H54 (cell line): Measurements from ENCODE around the gene DUXA.
"Not testable (repeated sequence)": the region's sequence is repeated elsewhere in the genome, so short reads cannot be mapped to it uniquely, and the experiment has no call there.

Source experiments
- DNase-seq: peaks from one replicate; pipeline ENCODE4 v3.0.0; 2011; ENCODE audit warnings: low spot score, mixed read lengths; ENCODE audit not compliant: insufficient read length
- FAIRE-seq: peaks from 3 replicates; lab custom pipeline; 2011; peaks lifted over from hg19 to GRCh38; lab: Jason Lieb, UNC
- POLR2A ChIP-seq: IDR thresholded peaks from 2 replicates; pipeline ENCODE4 v1.6.1; 2011; ENCODE audit warnings: low read depth, mild to moderate bottlenecking, low read length

The DUXA gene

DNA sequence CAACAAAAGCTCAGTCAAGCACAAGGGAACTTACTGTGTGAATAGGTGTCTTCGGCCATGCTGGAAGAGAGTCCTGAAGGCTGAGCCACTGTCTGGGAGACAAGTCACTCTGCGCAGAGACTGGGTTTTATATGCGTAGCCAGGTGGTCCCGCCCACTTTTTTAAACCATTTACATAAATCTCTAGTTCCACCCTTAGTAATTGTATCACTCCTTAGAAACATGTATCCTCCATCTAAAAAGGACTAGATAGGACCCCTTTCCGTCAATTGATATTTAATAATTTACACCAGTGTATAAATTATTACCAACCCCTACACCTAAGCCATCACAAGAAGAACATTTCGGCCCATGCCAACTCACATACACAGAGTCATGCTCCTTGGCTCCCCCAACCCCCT, at the start of gene DUXA:
DUXA (minus strand) TSS at position 101 of the 400 bp plus-strand sequence; CDS start at position 59, 42 bp downstream.
- FAIRE-seq: no peak
- no peak for TF ChIP-seq POLR2A
- DNase-seq: no peak

DNA sequence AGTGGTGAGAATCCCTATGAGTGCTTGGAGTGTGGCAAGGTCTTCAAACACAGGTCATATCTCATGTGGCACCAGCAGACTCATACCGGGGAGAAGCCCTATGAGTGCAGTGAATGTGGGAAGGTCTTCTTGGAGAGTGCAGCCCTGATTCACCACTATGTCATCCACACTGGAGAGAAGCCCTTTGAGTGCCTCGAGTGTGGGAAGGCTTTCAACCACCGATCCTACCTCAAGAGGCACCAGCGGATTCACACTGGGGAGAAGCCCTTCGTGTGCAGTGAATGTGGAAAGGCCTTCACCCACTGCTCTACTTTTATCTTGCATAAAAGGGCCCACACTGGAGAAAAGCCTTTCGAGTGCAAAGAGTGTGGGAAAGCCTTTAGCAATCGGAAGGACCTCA, 44.8 kb upstream of the DUXA start:
- FAIRE-seq: no peak
- no peak for TF ChIP-seq POLR2A

DNA sequence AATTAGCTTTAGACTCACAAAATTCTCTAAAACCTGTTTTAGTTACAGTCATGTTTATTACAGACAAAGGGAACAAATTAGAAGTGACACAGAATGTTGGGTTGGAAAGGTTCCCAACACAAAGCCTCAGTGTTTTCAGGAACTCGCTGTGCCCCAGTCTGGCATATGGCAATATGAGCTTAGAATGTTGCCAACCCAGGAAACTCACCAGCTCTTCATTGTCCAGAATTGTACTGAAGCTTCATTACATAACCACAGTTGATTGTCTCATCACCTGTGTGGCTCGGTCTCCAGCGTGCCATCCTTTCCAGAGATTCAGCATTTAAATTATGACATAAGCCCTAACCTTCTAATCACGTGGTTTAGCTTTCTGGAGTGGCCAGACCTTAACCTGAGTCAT, 43.1 kb upstream of the DUXA start:
- DNase-seq: no peak
- TF ChIP-seq POLR2A: no peak
- FAIRE-seq: no peak

More for the DNA sequence above, 44.8 kb upstream of the DUXA start:
- no peak for DNase-seq

DNA sequence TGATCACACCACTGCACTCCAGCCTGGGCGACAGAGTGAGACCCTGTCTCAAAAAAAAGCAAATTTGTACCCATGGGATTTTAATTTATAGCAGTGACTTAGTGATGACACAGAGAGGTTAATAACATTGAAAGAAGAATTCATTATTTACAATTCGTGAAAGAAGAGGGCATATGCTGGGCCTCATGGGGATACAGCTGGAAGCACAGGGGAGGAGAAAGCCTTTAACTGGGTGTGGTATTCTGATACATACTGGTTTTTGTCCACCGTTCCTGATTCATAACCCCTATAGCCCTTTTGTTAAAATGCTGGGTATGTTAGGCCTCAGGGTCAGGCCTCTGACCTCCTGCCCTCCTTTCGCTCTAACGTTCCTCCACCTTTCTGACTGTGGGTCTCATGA, 34.9 kb upstream of the DUXA start:
- no peak for TF ChIP-seq POLR2A
- FAIRE-seq (no peak), DNase-seq (no peak)

DNA sequence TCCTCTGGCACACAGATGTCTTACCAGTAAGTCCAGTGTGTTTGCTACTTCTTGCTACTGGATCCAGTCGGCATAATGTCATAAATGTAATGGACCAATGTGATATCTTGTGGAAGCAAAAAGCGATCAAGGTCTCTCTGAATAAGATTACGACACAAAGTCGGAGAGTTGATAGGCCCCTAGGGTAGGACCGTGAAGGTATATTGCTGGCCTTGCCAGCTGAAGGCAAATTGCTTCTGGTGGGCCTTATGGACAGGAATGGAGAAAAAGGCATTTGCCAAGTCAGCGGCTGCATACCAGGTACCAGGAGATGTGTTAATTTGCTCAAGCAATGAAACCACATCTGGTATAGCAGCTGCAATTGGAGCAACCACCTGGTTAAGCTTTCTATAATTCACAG, 30.6 kb upstream of the DUXA start:
- not testable (repeated sequence) for DNase-seq, FAIRE-seq

DNA sequence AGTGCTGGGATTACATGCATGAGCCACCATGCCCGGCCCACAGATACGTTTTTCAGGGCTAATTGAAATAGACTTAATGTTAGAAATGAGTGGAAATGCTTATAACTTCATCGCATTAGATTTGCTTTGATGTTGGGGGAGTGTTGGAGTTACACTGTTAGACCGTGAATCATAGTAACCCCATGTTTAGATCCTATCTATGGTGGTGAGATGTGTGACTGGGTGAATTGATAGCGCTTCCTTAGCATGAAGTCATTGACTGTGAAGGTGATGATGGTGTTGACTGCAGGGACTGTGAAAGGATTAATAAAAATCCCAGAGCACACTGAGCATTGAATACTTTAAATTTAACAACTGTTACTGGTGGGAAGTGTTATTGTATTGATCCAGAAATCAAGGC, 25.7 kb upstream of the DUXA start:
- FAIRE-seq (no peak), DNase-seq (no peak)
- TF ChIP-seq POLR2A: no peak

DNA sequence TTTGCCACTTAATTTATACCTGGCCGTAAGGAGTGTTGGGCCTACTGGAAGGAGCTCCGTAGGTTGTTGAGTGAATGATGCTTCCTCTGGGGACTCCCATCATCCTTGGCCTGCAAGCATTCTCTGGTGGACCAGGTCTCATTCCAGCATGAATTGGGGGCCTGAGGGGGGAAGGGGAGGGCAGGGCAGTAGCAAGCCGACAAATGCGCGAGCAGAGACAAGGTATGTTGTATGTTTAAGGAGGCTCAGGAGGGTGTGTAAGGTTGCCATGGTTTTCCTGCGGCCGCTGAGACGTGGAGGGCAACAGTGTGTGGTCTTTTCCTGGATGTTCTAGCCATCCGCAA, 24.8 kb upstream of the DUXA start:
- no peak for DNase-seq
- no peak for FAIRE-seq
- TF ChIP-seq POLR2A: no peak

DNA sequence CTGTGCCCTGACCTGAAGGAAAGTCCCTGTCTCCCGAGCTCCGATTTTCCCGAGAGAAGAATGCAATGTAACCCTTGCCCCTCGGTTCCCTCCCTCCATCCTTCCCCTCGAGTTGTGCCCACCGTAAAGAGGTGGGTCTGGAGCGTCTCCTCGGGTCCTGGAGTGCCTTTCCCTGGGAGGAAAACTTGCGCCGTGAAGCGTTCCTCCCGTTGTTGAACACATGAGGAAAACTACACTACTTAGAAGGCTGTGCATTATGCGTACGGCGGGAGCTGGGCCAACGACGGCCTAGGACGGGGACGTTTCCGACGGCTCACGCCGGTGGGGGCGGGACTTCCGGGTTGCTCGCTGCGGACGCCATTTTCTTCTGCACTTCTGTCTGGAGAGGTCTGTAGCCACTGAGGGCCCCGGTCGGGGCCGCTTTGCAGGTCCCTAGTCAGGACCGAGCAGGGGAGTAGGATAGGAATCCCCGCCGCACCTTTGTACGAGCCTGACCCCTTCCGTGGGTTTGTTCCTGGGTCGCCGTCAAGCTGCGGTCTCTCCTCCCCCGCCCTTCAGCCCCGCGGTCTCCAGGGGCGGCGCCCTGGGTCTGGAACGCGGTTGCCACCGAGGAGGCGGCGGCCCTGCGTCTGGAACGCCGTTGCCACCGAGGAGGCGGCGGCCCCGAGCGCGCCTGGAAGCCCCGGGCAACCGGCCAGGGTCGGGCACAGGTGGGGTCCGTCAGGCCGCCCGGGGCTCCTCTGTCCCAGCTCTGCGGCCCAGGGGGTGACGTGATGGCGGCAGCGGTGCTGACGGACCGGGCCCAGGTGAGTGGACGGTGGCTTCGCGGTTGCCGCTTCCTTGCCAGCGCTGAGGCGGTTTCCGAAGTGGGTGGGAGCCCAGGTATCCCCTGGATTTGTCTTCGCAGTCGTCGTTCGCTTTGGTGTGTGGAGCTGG, 24.1 kb upstream of the DUXA start, which contains the start of gene ZNF264:
ZNF264 (plus strand) TSS at position 360 of the 936 bp plus-strand sequence; CDS start at position 774, 414 bp downstream.
- FAIRE-seq: no peak
- peak; percentile 96 for DNase-seq
- TF ChIP-seq POLR2A: peak; percentile 70; the same call in 1 of the 2 replicates

DNA sequence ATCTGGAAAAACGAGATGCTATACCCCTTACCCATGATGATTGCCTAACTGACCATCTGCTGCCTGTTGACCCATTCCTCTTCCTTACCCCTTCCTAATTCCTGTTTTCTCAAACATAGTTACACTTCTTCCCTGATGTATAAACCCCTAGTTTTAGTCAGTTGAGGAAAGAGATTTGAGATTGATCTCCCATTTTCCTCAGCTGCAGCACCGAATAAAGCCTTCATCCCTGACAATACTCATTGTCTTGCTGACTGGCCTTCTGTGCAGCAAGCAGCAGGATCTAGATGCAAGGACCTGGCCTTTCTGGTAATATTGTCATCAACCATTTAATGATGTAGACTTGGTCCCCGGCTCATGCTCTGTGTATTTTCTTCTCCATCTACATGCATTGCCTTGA, 23.0 kb upstream of the DUXA start:
- no peak for TF ChIP-seq POLR2A

DNA sequence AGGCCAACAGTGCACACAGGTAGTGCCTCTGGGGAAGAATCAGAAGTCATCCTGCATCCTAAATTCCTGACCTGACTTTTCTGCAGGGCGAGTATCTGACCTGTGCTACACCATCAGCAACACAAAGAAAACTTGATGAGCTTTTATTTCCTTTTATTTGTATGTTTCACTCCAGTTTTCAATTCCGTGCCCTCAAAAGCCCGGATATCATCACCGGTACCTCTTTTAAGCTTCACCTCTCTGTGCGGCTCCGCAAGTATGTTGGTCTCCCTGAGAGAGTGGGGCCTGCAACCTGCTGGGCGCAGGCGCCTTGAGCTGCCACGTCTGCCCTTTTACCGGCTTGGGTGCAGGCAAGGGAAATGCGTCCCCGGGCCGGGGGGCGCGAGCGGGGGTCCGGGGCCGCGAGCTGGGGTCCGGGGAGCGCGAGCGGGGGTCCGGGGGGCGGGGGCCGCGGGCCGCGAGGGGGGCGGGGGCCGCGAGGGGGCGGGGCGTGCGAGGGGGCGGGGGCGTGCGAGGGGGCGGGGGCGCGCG, 4.3 kb upstream of the DUXA start:
- DNase-seq (peak; percentile 95), FAIRE-seq (no peak)
- 0 out of 2 replicates have a peak, but pooled peaks have one; percentile 8 for TF ChIP-seq POLR2A

More for the DNA sequence above, 23.0 kb upstream of the DUXA start:
- no peak for DNase-seq
- no peak for FAIRE-seq

DNA sequence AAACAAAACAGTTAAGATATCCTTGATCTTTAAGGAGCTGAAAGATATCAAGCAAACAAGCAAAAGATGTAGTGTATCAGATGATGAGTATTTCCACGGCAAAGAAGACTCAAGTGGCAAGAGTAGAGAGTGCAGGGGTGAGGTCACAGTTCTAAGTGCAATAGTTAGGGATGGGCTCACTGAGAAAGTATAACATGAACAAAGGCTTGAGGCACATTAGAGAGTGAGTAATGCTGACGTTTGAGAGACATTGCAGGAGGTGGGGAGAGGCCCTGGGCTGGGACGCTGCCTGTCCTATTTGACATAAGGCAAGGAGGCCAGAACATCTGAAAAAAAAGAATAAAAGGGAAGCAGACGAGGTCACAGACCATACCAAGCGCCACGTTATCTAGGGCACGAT, 1.4 kb downstream of the DUXA start:
- TF ChIP-seq POLR2A: no peak
- peak; percentile 27 for FAIRE-seq
- DNase-seq: no peak

DNA sequence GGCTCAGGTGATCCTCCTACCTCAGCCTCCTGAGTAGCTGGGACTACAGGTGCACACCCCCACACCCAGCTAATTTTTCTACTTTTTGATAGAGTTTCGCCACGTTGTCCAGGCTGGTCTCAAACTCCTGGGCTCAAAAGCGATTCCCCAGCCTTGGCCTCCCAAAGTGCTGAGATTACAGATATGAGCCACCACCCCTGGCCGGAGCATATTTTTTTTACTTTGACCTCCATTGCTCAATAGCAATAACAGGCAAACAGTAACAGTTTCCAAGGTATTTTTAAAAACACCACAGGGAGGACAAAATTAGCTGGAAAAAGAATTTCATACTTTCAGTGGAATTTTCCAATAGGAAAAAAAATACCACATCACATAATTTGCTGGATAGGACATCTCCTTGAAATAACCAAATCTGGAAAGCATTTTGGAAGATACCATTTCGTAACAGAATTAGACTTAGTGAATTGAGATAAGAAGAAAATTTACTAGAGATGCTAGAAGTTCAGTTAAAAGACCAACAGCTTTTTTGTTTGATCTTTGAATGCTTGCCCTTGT, 5.2 kb downstream of the DUXA start:
- FAIRE-seq (no peak), DNase-seq (no peak)

DNA sequence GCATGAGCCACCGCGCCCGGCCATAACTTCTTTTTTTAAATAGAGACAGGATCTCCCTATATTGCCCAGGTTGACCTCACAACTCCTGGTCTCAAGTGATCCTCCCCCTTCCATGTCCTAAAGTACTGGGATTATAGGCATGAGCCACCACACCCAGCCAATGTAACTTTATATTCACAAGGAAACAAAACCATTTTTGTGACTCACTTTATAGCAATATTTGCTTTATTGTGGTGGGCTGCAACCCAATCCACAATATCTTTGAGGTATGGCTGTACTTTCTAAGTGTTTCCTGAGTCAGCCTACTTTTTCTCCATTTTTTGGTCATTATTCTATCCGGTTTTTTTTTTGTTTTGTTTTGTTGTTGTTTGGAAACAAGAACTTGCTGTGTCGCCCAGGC, 14.4 kb downstream of the DUXA start:
- TF ChIP-seq POLR2A: no peak
- DNase-seq: no peak
- no peak for FAIRE-seq

More for the DNA sequence above, 5.2 kb downstream of the DUXA start:
- no peak for TF ChIP-seq POLR2A

DNA sequence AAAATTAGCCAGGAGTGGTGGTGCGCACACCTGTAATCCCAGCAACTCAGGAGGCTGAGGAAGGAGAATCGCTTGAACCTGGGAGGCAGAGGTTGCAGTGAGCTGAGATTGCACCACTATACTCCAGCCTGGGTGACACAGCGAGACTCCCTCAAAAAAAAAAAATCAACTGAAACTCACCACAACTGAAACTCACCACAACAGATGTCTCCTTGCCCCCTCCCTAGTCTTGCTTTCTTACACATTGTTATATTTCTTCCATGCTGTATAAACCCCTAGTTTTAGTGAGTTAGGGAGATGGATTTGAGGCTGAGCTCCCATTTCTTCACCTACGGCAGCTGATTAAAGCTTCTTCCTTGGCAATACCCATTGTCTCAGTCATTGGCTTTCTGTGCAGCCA, 25.6 kb downstream of the DUXA start:
- FAIRE-seq: no peak
- no peak for TF ChIP-seq POLR2A
- no peak for DNase-seq
